GM12892 (cell line): Measurements from ENCODE around the gene KCNH8.

Source experiments
- DNase-seq: peaks from one replicate; pipeline ENCODE4 v3.0.0; 2011; ENCODE audit not compliant: insufficient read length
- FAIRE-seq: peaks from 2 replicates; lab custom pipeline; 2011; peaks lifted over from hg19 to GRCh38; lab: Jason Lieb, UNC
- POLR2A ChIP-seq: IDR thresholded peaks from 2 replicates; pipeline ENCODE4 v1.6.1; 2011; ENCODE audit warnings: low read depth, low read length, control low read depth
- POLR2AphosphoS5 ChIP-seq: IDR thresholded peaks from 2 replicates; pipeline ENCODE4 v1.6.1; 2011; ENCODE audit warnings: low read depth, low read length, control low read depth
- TAF1 ChIP-seq: IDR thresholded peaks from 2 replicates; pipeline ENCODE4 v1.6.1; 2011; ENCODE audit warnings: low read depth, mild to moderate bottlenecking, control low read depth, low read length, borderline replicate concordance

KCNH8 gene

GRCh38 chr3:19541284-19541683, 393.0 kb downstream of the KCNH8 start:
- peak; percentile 42 for FAIRE-seq
- no peak for TF ChIP-seq TAF1
- TF ChIP-seq POLR2A, result no peak
- no peak for TF ChIP-seq POLR2AphosphoS5
- DNase-seq, result no peak

DNA sequence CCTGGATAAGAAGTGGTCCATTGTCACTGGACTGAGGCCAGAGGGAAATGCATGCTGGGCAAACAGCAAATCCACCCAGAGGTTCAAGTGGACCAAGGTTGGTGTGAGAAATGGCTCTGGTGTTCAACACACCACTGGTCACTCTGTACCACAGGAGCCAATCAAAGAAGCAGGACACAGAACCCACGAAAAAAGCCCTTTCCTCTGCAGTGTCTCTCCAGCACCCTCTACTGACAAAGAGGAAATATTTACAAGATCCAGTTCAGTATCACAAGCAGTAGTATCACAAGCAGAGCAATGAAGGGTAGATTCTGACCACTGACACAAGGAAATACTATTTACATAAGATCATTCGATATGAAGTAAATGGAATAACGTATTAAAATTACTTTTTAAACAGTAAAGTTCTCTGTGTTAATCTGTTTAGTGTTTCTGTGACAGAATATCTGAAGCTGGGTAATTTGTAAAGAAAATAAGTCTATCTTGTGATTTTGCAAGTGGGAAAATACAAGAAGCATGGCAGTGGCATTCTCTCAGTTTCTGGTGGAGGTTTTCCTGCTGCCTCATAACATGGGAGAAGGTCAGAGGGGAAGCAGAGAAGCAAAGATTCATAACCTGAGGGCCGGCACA, 395.0 kb downstream of the KCNH8 start:
- DNase-seq (no peak), FAIRE-seq (peak; percentile 94)
- TF ChIP-seq TAF1 (no peak), POLR2A (no peak), POLR2AphosphoS5 (no peak)

- no peak for FAIRE-seq
- DNase-seq, result no peak
- TF ChIP-seq POLR2AphosphoS5 (no peak), POLR2A (no peak), TAF1 (no peak)
Observed at GRCh38 chr3:19547665-19548464, 399.6 kb downstream of the KCNH8 start.

GRCh38 chr3:19559724-19560442, 411.6 kb downstream of the KCNH8 start:
- DNase-seq (no peak), FAIRE-seq (peak; percentile 50)
- TF ChIP-seq TAF1 (no peak), POLR2A (no peak), POLR2AphosphoS5 (no peak)

DNA sequence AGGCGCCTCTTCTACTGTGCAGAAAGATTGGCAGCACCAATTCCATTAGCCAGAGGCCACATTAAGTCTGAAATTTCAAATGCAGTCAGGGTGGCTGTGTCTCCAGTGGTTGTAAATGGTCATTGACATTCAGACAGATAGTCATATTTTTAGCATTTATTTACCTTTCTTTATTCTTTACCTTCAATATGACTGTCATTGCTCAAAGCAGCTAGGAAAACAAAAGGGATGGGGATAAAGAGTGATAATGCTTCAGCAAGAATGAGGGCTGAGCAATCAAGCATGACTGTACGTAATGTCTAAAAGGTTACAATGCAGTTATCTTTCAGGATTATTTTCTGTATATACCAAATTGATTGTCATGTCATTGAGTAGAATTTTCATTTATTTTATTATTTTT, 425.3 kb downstream of the KCNH8 start:
- TF ChIP-seq TAF1, result no peak
- no peak for TF ChIP-seq POLR2A
- TF ChIP-seq POLR2AphosphoS5, result no peak

DNA sequence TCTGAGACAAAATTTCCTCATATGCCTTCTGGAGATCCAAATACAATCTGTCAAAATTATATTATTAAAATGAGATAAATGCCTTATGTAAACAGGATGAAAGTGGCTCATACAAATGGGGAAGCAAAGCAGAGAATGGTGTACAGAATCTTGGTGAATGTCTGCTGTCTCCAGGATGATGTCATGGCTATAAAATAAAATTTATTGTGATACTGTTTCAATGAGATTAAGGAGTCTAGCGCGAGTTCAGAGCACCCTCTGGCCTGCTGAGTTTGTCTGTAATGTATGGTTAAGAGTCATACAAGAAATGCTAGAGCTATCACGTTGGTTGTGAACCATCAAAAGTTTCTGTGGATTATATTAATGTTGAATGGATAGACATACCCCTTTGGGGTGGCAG, 426.0 kb downstream of the KCNH8 start:
- TF ChIP-seq POLR2A (no peak), TAF1 (no peak), POLR2AphosphoS5 (no peak)
- no peak for DNase-seq
- FAIRE-seq, result no peak

More for the DNA sequence above, 425.3 kb downstream of the KCNH8 start:
- FAIRE-seq (no peak), DNase-seq (no peak)

DNA sequence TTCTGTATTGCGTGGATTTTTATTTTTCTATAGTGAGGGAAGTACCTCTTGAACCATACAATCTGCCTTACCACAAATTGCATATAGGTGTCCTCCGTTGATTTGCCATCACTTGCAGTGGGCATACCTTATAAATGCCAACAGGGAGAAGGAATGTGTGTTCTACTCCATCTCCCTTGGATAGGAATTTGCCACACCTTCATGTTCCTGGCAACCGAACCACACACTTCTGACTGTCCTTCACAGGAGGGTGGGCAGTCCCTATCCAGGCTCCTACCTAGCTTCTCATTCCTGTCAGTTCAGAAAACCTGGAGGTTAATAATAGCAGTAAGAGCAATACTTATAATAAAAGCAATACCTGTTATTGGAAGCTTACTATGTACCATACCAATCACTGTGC, 428.0 kb downstream of the KCNH8 start:
- DNase-seq (no peak), FAIRE-seq (no peak)
- no peak for TF ChIP-seq POLR2AphosphoS5
- TF ChIP-seq TAF1, result no peak
- TF ChIP-seq POLR2A, result no peak
